ENCODE results near the gene SPEM2.

DNA sequence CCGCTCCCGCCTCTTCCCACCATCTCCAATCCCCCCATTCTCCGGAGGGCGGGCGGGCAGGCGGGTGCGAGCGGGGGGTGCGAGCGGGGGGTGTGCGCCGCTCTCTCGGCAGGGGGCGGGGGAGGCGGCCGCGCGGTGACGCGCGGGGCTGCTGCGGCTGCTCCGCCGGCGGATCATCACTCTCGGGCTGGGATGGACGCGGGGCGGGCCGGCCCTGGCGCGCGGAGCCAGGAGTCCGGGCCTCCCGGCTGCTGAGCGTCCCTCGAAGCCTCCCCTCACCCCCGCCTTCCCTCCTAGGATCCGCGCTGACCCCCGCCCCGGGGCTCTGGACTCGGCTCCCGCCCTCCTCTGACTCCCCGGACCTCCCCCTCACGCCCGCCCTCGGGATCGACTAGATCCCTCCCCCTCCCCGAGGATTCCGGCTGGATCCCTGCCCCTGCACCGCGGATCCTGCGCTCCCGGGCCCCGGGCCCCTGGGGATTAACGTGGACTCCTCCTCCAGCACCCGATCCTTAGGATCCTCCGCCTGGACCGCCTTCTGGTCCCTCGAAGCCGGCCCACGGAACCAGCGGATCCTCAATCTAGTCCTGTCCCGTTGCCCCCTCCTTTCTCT is 20.6 kb upstream of the SPEM2 start:
- TF ChIP-seq, protein P1, sequence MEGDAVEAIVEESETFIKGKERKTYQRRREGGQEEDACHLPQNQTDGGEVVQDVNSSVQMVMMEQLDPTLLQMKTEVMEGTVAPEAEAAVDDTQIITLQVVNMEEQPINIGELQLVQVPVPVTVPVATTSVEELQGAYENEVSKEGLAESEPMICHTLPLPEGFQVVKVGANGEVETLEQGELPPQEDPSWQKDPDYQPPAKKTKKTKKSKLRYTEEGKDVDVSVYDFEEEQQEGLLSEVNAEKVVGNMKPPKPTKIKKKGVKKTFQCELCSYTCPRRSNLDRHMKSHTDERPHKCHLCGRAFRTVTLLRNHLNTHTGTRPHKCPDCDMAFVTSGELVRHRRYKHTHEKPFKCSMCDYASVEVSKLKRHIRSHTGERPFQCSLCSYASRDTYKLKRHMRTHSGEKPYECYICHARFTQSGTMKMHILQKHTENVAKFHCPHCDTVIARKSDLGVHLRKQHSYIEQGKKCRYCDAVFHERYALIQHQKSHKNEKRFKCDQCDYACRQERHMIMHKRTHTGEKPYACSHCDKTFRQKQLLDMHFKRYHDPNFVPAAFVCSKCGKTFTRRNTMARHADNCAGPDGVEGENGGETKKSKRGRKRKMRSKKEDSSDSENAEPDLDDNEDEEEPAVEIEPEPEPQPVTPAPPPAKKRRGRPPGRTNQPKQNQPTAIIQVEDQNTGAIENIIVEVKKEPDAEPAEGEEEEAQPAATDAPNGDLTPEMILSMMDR (IDR thresholded peaks at IDR 0.05): peak in 1 of 4 experiments; percentile 7
- peak; percentile 76 for TF ChIP-seq POLR2A (IDR thresholded peaks at IDR 0.05)

All from prostate gland (tissue), 2 donors.